Brain microvascular endothelial cell (primary cell): ENCODE results near the gene COL25A1.

Experiments
- DNase-seq: peaks from one replicate; pipeline ENCODE4 v3.0.0-alpha.2; 2020
- H3K27ac ChIP-seq: fragments of 250-450 bp; sonication (Bioruptor Pico); 2 replicates; pipeline ENCODE4 v1.5.1; 2020; ENCODE audit warnings: mild to moderate bottlenecking, moderate library complexity
- H3K27me3 ChIP-seq: fragments of 250-450 bp; sonication (Bioruptor Pico); replicated peaks from 2 replicates; pipeline ENCODE4 v1.5.1; 2020; ENCODE audit warnings: mild to moderate bottlenecking
- H3K36me3 ChIP-seq: fragments of 250-450 bp; sonication (Bioruptor Pico); replicated peaks from 2 replicates; pipeline ENCODE4 v1.5.1; 2020; ENCODE audit warnings: mild to moderate bottlenecking
- H3K4me3 ChIP-seq: 2 replicates; pipeline ENCODE4 v1.5.1; 2011; ENCODE audit warnings: low read depth, mild to moderate bottlenecking, control low read depth, low read length, moderate library complexity
- CTCF ChIP-seq: IDR thresholded peaks from 2 replicates; pipeline ENCODE4 v1.5.1; 2011; ENCODE audit warnings: low read depth, mild to moderate bottlenecking, moderate library complexity, low read length, control low read depth, inconsistent platforms; ENCODE audit errors: missing control alignments
- in situ Hi-C: cut with HindIII; loops from 2 replicates; pipeline ENCODE4 v1.10.0; 2017; ENCODE audit warnings: low sequenced_read_pairs, low pct_ligation_motif_present

The COL25A1 gene

GRCh38 chr4:108916638-108917037 lies 385.8 kb downstream of the COL25A1 start:
- TF ChIP-seq CTCF: no peak
- Histone ChIP-seq H3K4me3 (no peak overlapping the region), H3K27me3 (no peaks in the 10 kb centered on the region), H3K36me3 (no peaks in the 10 kb centered on the region), H3K27ac (no peak overlapping the region)
- DNase-seq: no peak
- in situ Hi-C loops: no loop called here

DNA sequence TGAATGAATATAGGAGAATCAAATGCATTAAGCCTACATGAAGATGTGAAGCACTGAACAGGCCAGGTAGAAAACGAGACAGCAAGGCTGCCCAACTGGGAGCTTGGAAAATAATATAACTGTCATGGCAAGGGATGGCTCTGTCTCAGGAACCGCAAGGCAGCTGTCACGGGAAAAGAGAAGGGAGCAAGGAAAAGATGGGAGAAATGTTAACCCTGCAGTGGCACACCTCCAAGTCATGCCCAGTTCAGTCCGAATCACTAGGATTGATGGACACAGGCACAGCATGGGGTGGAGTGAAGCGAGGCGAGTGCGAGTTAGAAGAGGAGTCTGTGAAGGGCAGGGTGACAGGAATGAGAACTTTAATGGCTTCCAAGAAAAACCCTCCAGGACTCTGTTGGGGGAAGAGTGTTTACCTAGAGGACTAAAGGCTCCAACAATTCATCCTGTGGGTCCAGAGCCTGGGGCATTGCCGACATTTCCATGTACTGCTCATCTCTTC lies 395.5 kb downstream of the COL25A1 start:
- no peaks in the 10 kb centered on the region for H3K36me3 ChIP-seq
- in situ Hi-C loops: no loop called here
- no peak overlapping the region for H3K4me3 ChIP-seq
- no peaks in the 10 kb centered on the region for H3K27me3 ChIP-seq
- no peak overlapping the region for H3K27ac ChIP-seq
- DNase-seq: no peak
- no peak for TF ChIP-seq CTCF

DNA sequence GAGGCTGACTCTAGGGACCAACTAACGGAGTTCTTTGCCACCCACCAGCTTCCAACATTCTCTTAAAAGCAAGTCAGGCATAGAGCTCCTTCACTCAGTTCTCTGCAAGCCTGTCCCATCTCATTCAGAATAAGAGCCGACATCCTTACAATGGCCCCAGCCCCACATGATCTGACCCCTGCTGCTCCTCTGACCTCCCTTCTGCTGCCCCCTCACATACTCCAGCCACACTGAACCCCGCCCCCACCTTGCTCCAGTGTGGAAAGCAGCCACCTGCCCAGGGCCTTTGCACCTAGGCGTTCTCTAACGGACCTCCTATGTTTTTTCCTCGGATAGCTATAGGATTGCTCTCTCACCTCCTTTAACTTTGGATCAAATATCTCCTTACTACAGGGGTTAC lies 396.5 kb downstream of the COL25A1 start:
- TF ChIP-seq CTCF: no peak
- Histone ChIP-seq H3K4me3 (no peak overlapping the region), H3K27me3 (no peaks in the 10 kb centered on the region), H3K27ac (no peak overlapping the region), H3K36me3 (no peaks in the 10 kb centered on the region)
- in situ Hi-C loops: no loop called here
- DNase-seq: no peak

- H3K36me3 ChIP-seq: no peaks in the 10 kb centered on the region
- no peak overlapping the region for H3K27ac ChIP-seq
- H3K4me3 ChIP-seq: no peak overlapping the region
- in situ Hi-C loops: no loop called here
- no peaks in the 10 kb centered on the region for H3K27me3 ChIP-seq
- TF ChIP-seq CTCF: no peak
- no peak for DNase-seq
Observed at GRCh38 chr4:108903464-108904221, 398.8 kb downstream of the COL25A1 start.

DNA sequence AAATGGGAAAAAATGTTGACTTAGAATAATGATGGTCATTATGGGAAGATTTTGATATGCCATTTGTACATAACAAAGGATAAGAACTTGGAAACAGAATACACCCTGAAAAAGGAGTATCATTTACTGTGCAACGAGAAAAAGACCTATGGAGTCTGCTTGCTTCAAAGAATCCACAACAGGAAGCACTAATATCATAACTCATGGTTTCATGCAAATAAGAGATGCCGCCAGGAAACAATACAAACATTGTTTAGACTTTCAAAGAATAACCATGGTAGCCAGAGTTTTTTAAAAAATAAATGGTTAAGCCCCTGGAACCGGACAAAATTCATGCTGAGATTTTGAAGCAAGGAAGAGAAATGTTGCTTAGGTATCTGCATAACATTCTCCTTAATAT lies 399.7 kb downstream of the COL25A1 start:
- DNase-seq: no peak
- Histone ChIP-seq H3K27ac (no peak overlapping the region), H3K36me3 (no peaks in the 10 kb centered on the region), H3K4me3 (no peak overlapping the region), H3K27me3 (no peaks in the 10 kb centered on the region)
- TF ChIP-seq CTCF: no peak
- in situ Hi-C loops: no loop called here

DNA sequence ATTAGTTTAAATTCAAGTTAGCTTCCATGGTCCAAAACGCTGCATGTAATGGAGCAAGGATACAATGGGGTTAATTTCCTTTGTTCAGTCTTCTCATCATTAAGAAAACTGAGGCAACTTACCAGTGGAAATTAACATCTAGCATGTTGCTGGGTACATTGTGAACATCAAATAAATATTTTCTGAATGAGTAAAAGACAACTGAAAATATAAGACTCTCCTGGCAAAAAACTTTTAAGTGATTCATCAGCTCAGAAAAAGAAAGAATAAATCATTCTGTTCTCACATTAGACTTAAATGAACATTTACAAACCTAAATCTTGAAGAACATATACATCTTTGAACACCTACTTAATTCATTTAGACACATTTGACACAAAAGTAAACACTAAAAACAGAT lies 401.2 kb downstream of the COL25A1 start:
- H3K27me3 ChIP-seq: no peaks in the 10 kb centered on the region
- no peak for DNase-seq
- no peaks in the 10 kb centered on the region for H3K36me3 ChIP-seq
- H3K4me3 ChIP-seq: no peak overlapping the region
- TF ChIP-seq CTCF: no peak
- in situ Hi-C loops: no loop called here
- no peak overlapping the region for H3K27ac ChIP-seq
